GM18517 (cell line): ENCODE results near the gene ZNF564.
"Not testable (repeated sequence)": the region's sequence is repeated elsewhere in the genome, so short reads cannot be mapped to it uniquely, and the experiment has no call there.

Source experiments
- ATAC-seq: cut with Tn5 transposase; IDR thresholded peaks from one replicate; pipeline ENCODE4 v1.9.1; 2021; ENCODE audit warnings: mild to moderate bottlenecking, moderate library complexity; ENCODE audit not compliant: unreplicated experiment

The ZNF564 gene

GRCh38 chr19:12497032-12497431 lies 54.2 kb downstream of the ZNF564 start:
- ATAC-seq = no peak

DNA sequence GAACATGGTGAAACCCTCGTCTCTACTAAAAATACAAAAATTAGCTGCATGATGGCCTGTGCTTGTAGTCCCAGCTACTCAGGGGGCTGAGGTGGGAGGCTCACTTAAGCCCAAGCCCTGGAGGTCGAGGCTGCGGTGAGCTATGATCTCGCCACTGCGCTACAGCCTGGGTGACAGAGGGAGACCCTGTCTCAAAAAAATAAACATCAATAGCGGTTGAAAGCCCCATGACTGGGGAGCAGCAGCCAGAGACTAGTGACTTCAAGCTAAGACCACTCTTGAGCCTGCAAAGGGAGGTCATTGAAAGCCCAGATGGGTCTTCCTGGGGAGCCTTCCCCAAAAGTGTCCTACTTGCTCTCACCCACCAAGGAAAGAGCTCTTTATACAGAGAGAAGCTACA lies 54.8 kb downstream of the ZNF564 start:
- ATAC-seq = no peak

DNA sequence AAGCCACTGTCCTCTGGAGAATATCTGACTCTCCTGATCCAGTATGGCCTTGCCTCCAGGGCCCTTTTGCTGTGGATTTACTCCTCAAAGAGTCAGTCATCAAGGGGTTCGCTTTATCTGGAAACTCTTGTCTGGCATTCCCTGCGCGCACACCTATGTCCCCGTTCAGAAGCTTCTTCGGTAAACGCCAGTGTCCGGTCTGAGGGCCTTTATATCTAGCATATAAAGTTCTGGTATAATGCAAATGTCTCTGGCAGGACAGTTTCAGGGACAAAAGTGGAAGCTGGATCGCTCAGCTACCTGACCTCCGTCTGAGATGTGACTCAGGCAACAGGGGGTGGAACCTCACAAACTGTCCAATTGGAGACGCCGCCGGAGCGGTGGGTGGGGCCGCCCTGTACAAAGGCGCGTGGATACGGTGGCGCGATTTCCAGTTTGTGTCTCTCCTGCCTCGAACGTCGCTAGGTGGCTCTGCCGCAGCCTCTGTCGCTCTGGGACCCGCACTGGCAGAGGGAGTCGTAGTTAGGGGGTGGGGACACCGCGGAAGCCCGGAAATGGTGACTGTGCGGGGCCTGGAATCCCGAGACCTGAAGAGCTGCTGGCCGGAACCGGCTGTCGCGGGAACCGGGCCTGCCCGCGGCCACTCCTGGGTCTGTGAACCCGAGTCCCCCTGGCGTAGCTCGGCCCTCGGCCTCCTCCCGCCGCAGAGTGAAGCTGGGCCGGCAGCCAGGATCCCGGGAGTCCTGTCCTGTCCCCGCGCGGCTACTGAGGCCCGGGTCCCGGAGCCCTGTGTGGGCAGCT lies 56.1 kb downstream of the ZNF564 start:
- peak; percentile 66 for ATAC-seq

DNA sequence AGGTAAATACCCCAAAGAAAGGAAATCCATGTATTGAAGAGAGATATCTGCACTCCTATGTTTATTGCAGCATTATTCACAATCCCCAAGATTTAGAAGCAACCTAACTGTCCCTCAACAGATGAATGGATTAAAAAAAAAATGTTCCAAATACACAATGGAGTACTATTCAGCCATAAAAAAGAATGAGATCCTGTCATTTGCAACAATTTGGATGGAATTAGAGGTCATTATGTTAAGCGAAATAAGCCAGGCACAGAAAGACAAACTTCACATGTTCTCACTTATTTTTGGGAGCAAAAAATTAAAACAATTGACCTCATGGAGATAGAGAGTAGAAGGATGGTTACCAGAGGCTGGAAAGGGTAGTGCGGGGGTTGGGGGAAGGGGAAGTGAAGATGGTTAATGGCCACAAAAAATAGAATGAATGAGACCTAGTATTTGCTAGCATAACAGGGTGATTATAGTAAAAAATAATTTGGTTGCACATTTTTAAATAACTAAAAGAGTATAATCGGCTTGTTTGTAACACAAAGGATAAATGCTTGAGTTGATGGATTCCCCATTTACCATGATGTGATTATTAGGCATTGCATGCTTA lies 56.9 kb downstream of the ZNF564 start:
- no peak for ATAC-seq

DNA sequence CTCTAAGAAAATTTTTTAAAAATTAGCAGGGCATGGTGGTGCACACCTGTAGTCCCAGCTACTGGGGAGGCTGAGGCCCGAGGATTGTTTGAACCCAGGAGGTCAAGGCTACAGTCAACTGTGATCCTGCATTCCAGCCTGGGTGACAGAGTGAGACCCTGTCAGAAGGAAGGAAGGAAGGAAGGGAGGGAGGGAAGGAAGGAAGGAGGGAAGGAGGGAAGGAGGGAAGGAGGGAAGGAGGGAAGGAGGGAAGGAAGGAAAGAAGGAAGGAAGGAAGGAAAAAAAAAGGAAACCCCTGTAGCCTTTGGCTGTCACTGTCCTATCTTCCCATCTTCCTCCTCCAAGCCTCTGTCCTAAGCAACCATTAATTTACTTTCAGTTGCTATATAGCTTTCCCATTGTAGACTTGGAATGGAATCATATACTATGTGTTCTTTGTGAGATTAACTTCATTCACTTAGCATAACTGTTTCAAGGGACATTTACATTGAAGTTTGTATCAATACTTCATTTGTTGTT lies 65.0 kb downstream of the ZNF564 start:
- ATAC-seq = not testable (repeated sequence)

- ATAC-seq = no peak
Observed at GRCh38 chr19:12485571-12485970, 65.7 kb downstream of the ZNF564 start.

DNA sequence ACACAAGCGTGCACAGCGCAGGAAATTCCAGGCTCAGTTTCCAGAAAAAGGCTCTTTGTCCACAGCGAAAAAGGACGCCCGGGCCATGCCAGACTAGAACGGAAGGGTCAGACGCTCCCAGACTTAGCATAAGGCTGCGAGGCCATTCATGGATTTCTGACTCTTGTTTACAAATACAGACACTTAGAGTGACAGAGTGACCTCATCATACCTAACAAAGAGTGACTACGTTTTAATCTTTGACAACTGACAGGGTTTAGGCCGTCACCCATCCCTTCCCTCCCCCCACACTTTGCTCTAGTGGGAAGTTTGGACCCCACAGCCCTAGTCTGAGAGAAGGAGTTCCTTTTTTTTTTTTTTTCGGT lies 66.2 kb downstream of the ZNF564 start:
- no peak for ATAC-seq

GRCh38 chr19:12484371-12485051 lies 66.8 kb downstream of the ZNF564 start, which contains the start of gene ZNF709:
ZNF709 (minus strand) TSS chr19:12484816; CDS start chr19:12484657, 159 bp downstream.
- peak; percentile 83 for ATAC-seq

DNA sequence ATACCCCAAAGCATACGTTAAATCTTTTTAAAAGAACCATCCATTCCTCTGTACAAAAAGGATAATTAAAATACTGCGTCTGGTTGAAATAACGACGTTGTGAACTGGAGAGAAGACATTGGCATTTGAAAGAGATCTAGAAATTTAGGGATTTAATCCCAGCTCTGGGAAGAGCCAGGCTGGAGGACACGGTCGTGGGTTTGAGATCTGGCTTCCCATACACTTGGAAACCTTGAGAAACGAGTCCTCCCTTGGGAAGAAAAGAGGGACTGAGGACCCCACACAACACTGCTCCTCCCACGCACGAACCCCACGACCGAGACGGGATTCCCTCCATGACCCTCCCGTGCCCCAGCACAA lies 67.3 kb downstream of the ZNF564 start:
- no peak for ATAC-seq

DNA sequence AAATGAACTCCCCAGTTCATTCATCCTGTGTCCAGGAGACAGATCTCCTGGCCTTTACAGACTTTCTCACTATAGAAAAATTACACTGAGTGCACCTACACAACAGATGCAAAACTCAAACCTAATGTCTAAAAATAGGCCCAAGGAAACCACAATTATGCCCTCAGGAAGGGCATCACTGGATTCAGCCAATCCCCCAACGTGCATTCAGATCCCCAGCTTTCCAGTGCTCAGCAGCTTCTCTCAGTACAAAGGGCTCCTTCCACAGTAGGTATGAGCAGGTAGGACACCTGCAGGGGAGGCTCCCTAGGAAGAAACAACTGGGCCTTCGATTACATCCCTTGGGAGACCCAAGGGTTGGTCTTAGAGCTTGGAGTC lies 68.8 kb downstream of the ZNF564 start:
- no peak for ATAC-seq

DNA sequence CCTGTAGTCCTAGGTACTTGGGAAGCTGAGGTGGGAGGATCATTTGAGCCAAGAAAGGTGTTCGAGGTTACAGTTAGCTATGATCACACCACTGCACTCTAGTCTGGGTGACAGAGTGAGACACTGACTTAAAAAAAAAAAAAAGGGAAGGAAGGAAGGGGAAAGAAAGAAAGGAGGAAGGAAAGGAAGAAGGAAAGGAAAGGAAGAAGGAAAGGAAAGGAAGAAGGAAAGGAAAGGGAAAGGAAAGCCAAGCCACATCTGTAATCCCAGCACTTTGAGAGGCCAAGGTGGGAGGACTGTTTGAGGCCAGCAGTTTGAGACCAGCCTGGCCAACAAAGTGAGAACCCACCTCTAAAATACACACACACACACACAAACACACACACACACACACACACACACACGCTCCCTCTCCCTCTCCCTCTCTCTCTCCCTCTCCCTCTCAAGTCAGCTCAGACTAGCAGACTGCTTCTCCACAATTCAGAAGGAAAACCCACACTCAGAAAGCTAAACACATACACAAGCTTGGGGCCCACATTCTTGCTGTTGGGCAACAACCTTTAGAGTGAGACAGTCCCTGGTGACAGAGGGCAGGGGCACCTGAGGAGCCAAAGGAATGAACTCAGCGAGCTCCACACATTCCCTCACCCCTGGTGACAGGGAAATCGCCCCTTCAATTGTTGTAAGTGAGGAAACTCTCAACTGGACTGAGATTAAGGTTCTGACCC lies 69.3 kb downstream of the ZNF564 start:
- ATAC-seq = no peak

DNA sequence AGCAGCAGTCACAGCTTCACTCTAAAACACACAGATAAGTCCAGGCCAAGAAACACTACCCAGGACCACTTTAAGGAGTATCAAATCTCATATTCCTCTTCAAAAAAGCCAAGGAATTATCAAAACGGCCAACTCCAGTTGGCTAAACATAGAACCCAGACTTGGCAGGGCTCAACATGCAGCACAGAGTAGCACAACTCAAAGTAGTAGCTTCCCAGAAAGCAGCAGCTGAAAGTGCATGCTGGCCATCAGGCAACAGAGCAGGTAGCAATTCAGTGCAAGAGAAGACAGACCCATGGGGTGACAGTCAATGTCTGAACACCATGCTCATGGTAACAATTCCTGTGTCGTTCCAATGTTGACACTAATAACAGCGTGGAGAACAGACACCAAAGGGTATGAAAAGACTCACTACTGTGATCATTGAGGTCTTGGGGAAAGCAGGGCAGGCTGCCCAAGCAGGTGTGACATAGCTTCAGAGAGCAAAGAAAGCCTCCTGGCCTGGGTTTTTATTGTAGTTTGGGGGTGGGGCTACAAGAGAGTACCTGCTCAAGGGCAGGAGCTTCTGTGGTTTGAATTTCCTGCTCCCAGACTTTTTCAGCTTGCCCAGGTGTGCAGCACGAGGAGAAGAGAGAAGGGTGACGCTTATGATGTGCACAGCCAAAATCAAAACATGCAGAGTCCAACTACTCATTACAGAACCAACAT lies 72.9 kb downstream of the ZNF564 start:
- ATAC-seq = no peak
